IMR-90 (cell line): ENCODE data around the gene NPAS3. TPM values are rescaled to one million over a fixed set of nuclear protein-coding genes. Genes with fewer than 3 reads are reported as not detected.

Source experiments
- ATAC-seq: fragments of 200-7000 bp; cut with Tn5 transposase; 2 replicates; pipeline ENCODE4 v1.9.1; 2020; ENCODE audit warnings: low read depth, mild to moderate bottlenecking, moderate library complexity
- BruUV-seq: library from RNA; stranded (reverse); fragments of 400-500 nt; replicated peaks from 2 replicates; lab custom pipeline; 2021; lab: Mats Ljungman, UMichigan
- CTCF ChIA-PET: fragments of 300-600 bp; formaldehyde crosslinking; extraction: SDS; loops from one replicate; lab custom pipeline; 2021; ENCODE audit warnings: antibody characterized with exemption; lab: Yijun Ruan, JAX
- POLR2A ChIA-PET: fragments of 300-600 bp; sonication (Branson Sonifier 250); formaldehyde crosslinking; loops from one replicate; lab custom pipeline; 2022; ENCODE audit warnings: antibody characterized with exemption; ENCODE audit not compliant: unreplicated experiment; lab: Charles Lee
- DNase-seq: peaks from one replicate; pipeline ENCODE4 v3.0.0; 2013
- H2AFZ ChIP-seq: replicated peaks from 2 replicates; pipeline ENCODE3; 2013; ENCODE audit warnings: low read length, mild to moderate bottlenecking; ENCODE audit not compliant: poor library complexity
- H2AK5ac ChIP-seq: 2 replicates; pipeline ENCODE4 v1.6.1; 2013; ENCODE audit warnings: low read depth, low read length, inconsistent platforms
- H2AK9ac ChIP-seq: replicated peaks from 2 replicates; pipeline ENCODE3; 2013; ENCODE audit warnings: mild to moderate bottlenecking, low read depth, low read length, moderate library complexity; ENCODE audit not compliant: poor library complexity
- H2BK120ac ChIP-seq: 2 replicates; pipeline ENCODE4 v1.6.1; 2013; ENCODE audit warnings: low read depth, low read length, inconsistent platforms
- H2BK15ac ChIP-seq: 3 replicates; pipeline ENCODE4 v1.6.1; 2013; ENCODE audit warnings: low read depth, low read length, inconsistent platforms
- H2BK20ac ChIP-seq: 2 replicates; pipeline ENCODE4 v1.6.1; 2013; ENCODE audit warnings: low read depth, mild to moderate bottlenecking, inconsistent platforms, low read length, moderate library complexity
- H2BK5ac ChIP-seq: 2 replicates; pipeline ENCODE4 v1.6.1; 2013; ENCODE audit warnings: mild to moderate bottlenecking, low read depth, low read length, inconsistent platforms; ENCODE audit not compliant: poor library complexity, severe bottlenecking
- H3K14ac ChIP-seq: replicated peaks from 2 replicates; pipeline ENCODE4 v1.6.1; 2013; ENCODE audit warnings: low read depth, low read length, inconsistent platforms
- H3K18ac ChIP-seq: 2 replicates; pipeline ENCODE4 v1.6.1; 2013; ENCODE audit warnings: low read depth, low read length, control low read depth
- H3K23ac ChIP-seq: 2 replicates; pipeline ENCODE4 v1.6.1; 2013; ENCODE audit warnings: low read depth, low read length, inconsistent platforms
- H3K27ac ChIP-seq: 2 replicates; pipeline ENCODE4 v1.5.1; 2013; ENCODE audit warnings: mild to moderate bottlenecking, control low read depth, low read length; ENCODE audit not compliant: insufficient read depth
- H3K27me3 ChIP-seq: 2 replicates; pipeline ENCODE4 v1.6.1; 2013; ENCODE audit warnings: low read length; ENCODE audit not compliant: control insufficient read depth, insufficient read depth
- H3K36me3 ChIP-seq: 2 replicates; pipeline ENCODE4 v1.6.1; 2013; ENCODE audit warnings: low read length, mixed read lengths; ENCODE audit not compliant: control insufficient read depth, insufficient read depth
- H3K4ac ChIP-seq: 2 replicates; pipeline ENCODE4 v1.6.1; 2013; ENCODE audit warnings: low read depth, low read length, inconsistent platforms
- H3K4me1 ChIP-seq: 2 replicates; pipeline ENCODE4 v1.6.1; 2013; ENCODE audit warnings: low read length, mixed read lengths; ENCODE audit not compliant: control insufficient read depth, insufficient read depth
- H3K4me2 ChIP-seq: 2 replicates; pipeline ENCODE4 v1.6.1; 2013; ENCODE audit warnings: low read depth, mild to moderate bottlenecking, control low read depth, low read length, moderate library complexity
- H3K4me3 ChIP-seq: 2 replicates; pipeline ENCODE4 v1.5.1; 2013; ENCODE audit warnings: low read depth, mild to moderate bottlenecking, control low read depth, low read length, moderate library complexity; ENCODE audit not compliant: insufficient read depth
- H3K56ac ChIP-seq: 2 replicates; pipeline ENCODE4 v1.6.1; 2013; ENCODE audit warnings: low read length, inconsistent platforms; ENCODE audit not compliant: insufficient read depth; ENCODE audit errors: extremely low read depth
- H3K79me1 ChIP-seq, 2 experiments: 2 replicates each; pipeline ENCODE4 v1.6.1; 2013; ENCODE audit warnings: low read length in 2 of 2, inconsistent platforms in 1 of 2, low read depth in 1 of 2
- H3K9ac ChIP-seq: 2 replicates; pipeline ENCODE4 v1.6.1; 2013; ENCODE audit warnings: low read depth, low read length, control low read depth
- H3K9me1 ChIP-seq: 2 replicates; pipeline ENCODE4 v1.6.1; 2013; ENCODE audit warnings: low read length, inconsistent platforms; ENCODE audit not compliant: insufficient read depth
- H3K9me3 ChIP-seq: 2 replicates; pipeline ENCODE4 v1.6.1; 2013; ENCODE audit warnings: low read length; ENCODE audit not compliant: control insufficient read depth, insufficient read depth
- H4K20me1 ChIP-seq: 2 replicates; pipeline ENCODE4 v1.6.1; 2013; ENCODE audit warnings: low read length, inconsistent platforms; ENCODE audit not compliant: insufficient read depth
- H4K5ac ChIP-seq: 2 replicates; pipeline ENCODE4 v1.6.1; 2013; ENCODE audit warnings: mild to moderate bottlenecking, low read depth, low read length, control low read depth
- H4K8ac ChIP-seq, 2 experiments: 2 replicates each; pipeline ENCODE4 v1.6.1; 2013; ENCODE audit warnings: low read depth in 2 of 2, low read length in 2 of 2, control low read depth in 1 of 2, inconsistent platforms in 1 of 2
- H4K91ac ChIP-seq: 2 replicates; pipeline ENCODE4 v1.6.1; 2013; ENCODE audit warnings: low read depth, low read length, inconsistent platforms; ENCODE audit not compliant: insufficient read depth
- BHLHE40 ChIP-seq: fragments of 150-350 bp; IDR thresholded peaks from 2 replicates; pipeline ENCODE4 v1.6.1; 2016; ENCODE audit warnings: mild to moderate bottlenecking, low read depth, low read length
- CHD1 ChIP-seq: IDR thresholded peaks from 2 replicates; pipeline ENCODE4 v1.6.1; 2012; ENCODE audit warnings: low read depth, low read length, improper control_type of control experiment
- FOS ChIP-seq: fragments of 150-350 bp; IDR thresholded peaks from 2 replicates; pipeline ENCODE4 v1.6.1; 2016; ENCODE audit warnings: low read depth, low read length
- MAFK ChIP-seq: IDR thresholded peaks from 2 replicates; pipeline ENCODE4 v1.6.1; 2012; ENCODE audit warnings: low read depth, low read length, improper control_type of control experiment
- MAZ ChIP-seq: IDR thresholded peaks from 2 replicates; pipeline ENCODE4 v1.6.1; 2012; ENCODE audit warnings: low read depth, mild to moderate bottlenecking, low read length, improper control_type of control experiment, moderate library complexity, borderline replicate concordance
- MXI1 ChIP-seq: IDR thresholded peaks from 2 replicates; pipeline ENCODE4 v1.6.1; 2012; ENCODE audit warnings: low read depth, mild to moderate bottlenecking, low read length, moderate library complexity, borderline replicate concordance
- NFE2L2 ChIP-seq: fragments of 150-350 bp; IDR thresholded peaks from 2 replicates; pipeline ENCODE4 v1.6.1; 2016; ENCODE audit warnings: low read depth, mild to moderate bottlenecking, low read length
- RFX5 ChIP-seq: IDR thresholded peaks from 2 replicates; pipeline ENCODE4 v1.8.0; 2012; ENCODE audit warnings: low read depth, mild to moderate bottlenecking, low read length, moderate library complexity
- WGBS, 2 experiments: methylation state at CpG; one replicate each; pipeline versions ENCODE4 v1.1.5 to v1.1.7; 2013; ENCODE audit warnings: missing lambda C conversion rate in 2 of 2; ENCODE audit not compliant: insufficient read length in 1 of 2; ENCODE audit errors: extremely low coverage in 2 of 2; 5-methylcytosine and 5-hydroxymethylcytosine counted together
- dilution Hi-C: fragments of 300-500 bp; cut with HindIII; formaldehyde crosslinking; loops from one replicate; pipeline ENCODE4 v1.14.3; 2018; ENCODE audit warnings: low sequenced_read_pairs; ENCODE audit not compliant: unreplicated experiment
- in situ Hi-C: fragments of 300-500 bp; cut with MboI; formaldehyde crosslinking; loops from 3 replicates; pipeline ENCODE4 v1.14.3; 2019; ENCODE audit warnings: low sequenced_read_pairs, inconsistent platforms, mixed read lengths
- intact Hi-C: fragments of 100-400 bp; cut with micrococcal nuclease; formaldehyde crosslinking; loops from 2 replicates; pipeline ENCODE4 v1.10.0; 2022
- polyA plus RNA-seq, 3 experiments: library from polyadenylated mRNA; depleted of rRNA; stranded (reverse); fragments of >200 nt; gene quantifications; 2 replicates each; pipeline ENCODE4 v1.2.3, GENCODE V29; 2012; ENCODE audit warnings: low replicate concordance in 1 of 3
- total RNA-seq: library from RNA; depleted of rRNA; stranded (reverse); fragments of >200 nt; gene quantifications from 2 replicates; pipeline ENCODE4 v1.2.3, GENCODE V29; 2012
- TF ChIP-seq, protein P1 (sequence below): conservative IDR thresholded peaks from 2 replicates; pipeline ENCODE4 v1.5.1; 2012; ENCODE audit warnings: mild to moderate bottlenecking, low read depth, low read length, improper control_type of control experiment

NPAS3 gene
- total and polyA plus RNA-seq, 2 of the 4 experiments (the other 2 are of a cell fraction), result not detected

DNA sequence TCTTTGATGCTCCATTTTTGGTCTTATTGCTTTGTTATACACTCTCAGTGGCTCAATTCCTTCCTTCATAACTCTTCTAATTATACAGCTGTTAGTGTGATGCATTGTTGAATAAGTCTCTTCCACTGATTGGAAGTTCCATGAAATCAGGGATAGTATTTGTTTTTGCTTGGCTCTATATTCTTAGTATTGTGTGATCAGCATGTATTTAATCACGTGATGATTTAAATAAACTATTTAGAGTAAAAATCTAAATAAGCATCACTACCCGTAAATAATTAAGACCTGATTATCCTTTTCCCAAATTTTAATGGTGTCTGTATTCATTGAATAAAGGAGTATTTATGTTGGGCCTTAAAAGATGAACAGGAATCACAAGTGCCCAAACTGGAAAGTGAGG, 355.7 kb downstream of the NPAS3 start:
- H2AFZ ChIP-seq, result no peak overlapping the region
- H2BK5ac ChIP-seq, result no peak overlapping the region
- H3K9ac ChIP-seq, result no peak overlapping the region
- H3K27ac ChIP-seq, result no peak overlapping the region
- CTCF ChIA-PET, result no interaction called here
- H3K36me3 ChIP-seq, result no peaks in the 10 kb centered on the region
- no peaks in the 10 kb centered on the region for H4K20me1 ChIP-seq
- POLR2A ChIA-PET, result no interaction called here
- no peaks in the 10 kb centered on the region for H3K27me3 ChIP-seq
- BruUV-seq, result no TSS peak
- no peak overlapping the region for H2BK20ac ChIP-seq
- H4K8ac ChIP-seq, result no peak overlapping the region
- no peak overlapping the region for H3K23ac ChIP-seq
- H3K79me1 ChIP-seq, result no peaks in the 10 kb centered on the region
- TF ChIP-seq NFE2L2 (no peak), MAZ (no peak), MAFK (no peak), CHD1 (no peak), MXI1 (no peak), BHLHE40 (no peak), RFX5 (no peak), FOS (no peak)
- TF ChIP-seq, protein P1, sequence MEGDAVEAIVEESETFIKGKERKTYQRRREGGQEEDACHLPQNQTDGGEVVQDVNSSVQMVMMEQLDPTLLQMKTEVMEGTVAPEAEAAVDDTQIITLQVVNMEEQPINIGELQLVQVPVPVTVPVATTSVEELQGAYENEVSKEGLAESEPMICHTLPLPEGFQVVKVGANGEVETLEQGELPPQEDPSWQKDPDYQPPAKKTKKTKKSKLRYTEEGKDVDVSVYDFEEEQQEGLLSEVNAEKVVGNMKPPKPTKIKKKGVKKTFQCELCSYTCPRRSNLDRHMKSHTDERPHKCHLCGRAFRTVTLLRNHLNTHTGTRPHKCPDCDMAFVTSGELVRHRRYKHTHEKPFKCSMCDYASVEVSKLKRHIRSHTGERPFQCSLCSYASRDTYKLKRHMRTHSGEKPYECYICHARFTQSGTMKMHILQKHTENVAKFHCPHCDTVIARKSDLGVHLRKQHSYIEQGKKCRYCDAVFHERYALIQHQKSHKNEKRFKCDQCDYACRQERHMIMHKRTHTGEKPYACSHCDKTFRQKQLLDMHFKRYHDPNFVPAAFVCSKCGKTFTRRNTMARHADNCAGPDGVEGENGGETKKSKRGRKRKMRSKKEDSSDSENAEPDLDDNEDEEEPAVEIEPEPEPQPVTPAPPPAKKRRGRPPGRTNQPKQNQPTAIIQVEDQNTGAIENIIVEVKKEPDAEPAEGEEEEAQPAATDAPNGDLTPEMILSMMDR, result no peak
- dilution Hi-C loops (no loop called here), intact Hi-C loops (no loop called here), in situ Hi-C loops (no loop called here)
- no peak overlapping the region for H3K56ac ChIP-seq
- H3K14ac ChIP-seq, result no peak overlapping the region
- no peaks in the 10 kb centered on the region for H3K9me1 ChIP-seq
- ATAC-seq, result no peak
- no peaks in the 10 kb centered on the region for H3K9me3 ChIP-seq
- no peak overlapping the region for H4K91ac ChIP-seq
- H2BK15ac ChIP-seq, result no peak overlapping the region
- H3K4me3 ChIP-seq, result no peak overlapping the region
- no peak overlapping the region for H3K4me2 ChIP-seq
- H2BK120ac ChIP-seq, result no peak overlapping the region
- no CpG with 5 or more reads among the region's 2 CpGs for WGBS, 2 experiments
- no peak overlapping the region for H2AK9ac ChIP-seq
- H3K4ac ChIP-seq, result no peak overlapping the region
- no peak overlapping the region for H2AK5ac ChIP-seq
- DNase-seq, result no peak
- H4K5ac ChIP-seq, result no peak overlapping the region
- no peak overlapping the region for H3K18ac ChIP-seq
- no peaks in the 10 kb centered on the region for H3K4me1 ChIP-seq
